Raji (cell line): ENCODE measurements around the gene E2F6.

ENCODE experiments used
- POLR2A ChIP-seq: IDR thresholded peaks from 2 replicates; pipeline ENCODE4 v1.6.1; 2011; ENCODE audit warnings: low read depth, low read length, control low read depth; ENCODE audit not compliant: insufficient read depth

The E2F6 gene

GRCh38 chr2:11481426-11481788, 15.4 kb upstream of the E2F6 start:
- no peak for TF ChIP-seq POLR2A

DNA sequence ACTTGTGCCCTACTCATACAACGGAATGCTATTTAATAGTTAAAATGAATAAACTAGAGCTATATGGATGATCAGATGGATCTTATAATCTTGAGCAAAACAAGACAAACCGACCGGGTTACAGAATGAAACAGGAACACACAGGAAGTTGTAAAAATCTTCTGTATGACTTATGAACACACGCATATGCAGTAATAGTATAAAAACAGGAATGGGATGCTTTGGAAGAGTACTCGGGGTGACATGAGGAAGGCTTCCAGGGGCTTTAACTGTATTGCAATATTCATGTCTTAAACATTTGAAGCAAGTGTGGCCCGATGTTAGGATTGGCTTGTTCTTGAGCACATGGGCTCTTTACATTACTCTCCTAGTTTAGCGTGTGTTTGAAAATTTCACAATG, 14.9 kb upstream of the E2F6 start:
- no peak for TF ChIP-seq POLR2A

DNA sequence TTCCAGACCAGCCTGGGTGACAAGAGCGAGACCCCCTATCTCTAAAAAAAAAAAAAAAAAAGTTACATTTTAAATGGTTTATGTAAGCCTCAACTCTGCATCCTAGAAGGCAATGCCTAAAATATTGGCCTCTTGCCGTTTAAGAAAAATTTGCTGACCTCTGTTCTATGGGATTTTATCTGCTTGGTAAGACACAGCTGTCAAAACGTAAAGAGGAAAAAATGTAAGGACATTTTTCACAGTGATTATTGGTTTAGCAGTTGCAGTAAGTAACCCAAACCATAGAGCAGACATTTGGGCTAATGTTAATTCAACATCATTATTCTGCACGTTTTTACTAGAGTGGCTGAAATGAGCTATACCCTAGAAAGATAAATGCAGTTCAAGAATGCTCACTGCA, 14.4 kb upstream of the E2F6 start:
- no peak for TF ChIP-seq POLR2A

- no peak for TF ChIP-seq POLR2A
Observed at GRCh38 chr2:11478899-11479605, 13.1 kb upstream of the E2F6 start.

DNA sequence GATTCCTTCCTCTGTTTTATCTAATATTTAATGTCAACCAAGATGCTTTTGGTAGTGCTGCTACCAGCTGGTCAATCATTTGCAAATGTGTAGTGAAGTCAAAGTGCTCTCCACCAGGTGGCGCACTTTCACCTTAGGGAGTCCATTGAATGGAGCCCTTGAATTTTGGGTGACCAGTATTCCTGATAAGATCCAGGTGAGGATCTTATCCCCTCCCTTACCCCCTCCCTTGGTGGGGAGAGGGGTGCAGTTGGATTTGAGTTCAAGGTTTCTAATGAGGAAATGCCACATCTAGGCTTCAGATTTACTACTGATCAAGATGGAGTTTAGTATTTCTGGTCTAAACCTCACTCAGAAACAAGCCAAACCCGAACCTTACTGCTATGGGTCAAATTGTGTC, 12.0 kb upstream of the E2F6 start:
- TF ChIP-seq POLR2A = no peak

GRCh38 chr2:11473659-11474433, 7.9 kb upstream of the E2F6 start:
- no peak for TF ChIP-seq POLR2A

GRCh38 chr2:11467749-11468148, 1.8 kb upstream of the E2F6 start:
- TF ChIP-seq POLR2A = no peak

- TF ChIP-seq POLR2A = no peak
Observed at GRCh38 chr2:11467129-11467649, 1.2 kb upstream of the E2F6 start.

GRCh38 chr2:11466307-11467128, 557 bp upstream of the E2F6 start:
- TF ChIP-seq POLR2A = no peak

- no peak for TF ChIP-seq POLR2A
Observed at GRCh38 chr2:11465110-11465484, 864 bp downstream of the E2F6 start.

- no peak for TF ChIP-seq POLR2A
Observed at GRCh38 chr2:11459816-11460215, 6.1 kb downstream of the E2F6 start.

GRCh38 chr2:11458753-11459152, 7.2 kb downstream of the E2F6 start:
- TF ChIP-seq POLR2A = no peak

DNA sequence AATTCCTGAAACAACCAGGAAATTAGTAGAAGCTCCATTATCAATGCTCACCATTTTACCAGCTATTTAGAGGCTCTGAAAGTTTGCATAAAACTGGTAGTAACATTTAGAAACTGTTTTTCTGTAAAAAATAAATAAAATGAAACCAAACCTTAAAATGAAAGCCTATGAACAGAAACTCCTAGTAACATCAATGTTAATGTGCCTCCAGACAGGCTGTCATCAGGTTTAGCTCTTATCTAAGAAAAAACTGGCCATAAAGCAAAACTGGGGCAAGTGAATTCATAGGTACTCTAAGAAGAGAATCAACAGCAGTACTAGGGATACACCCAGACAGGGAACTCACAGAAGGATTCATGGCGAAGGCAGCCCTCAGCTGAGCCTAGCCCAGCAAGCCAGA, 8.0 kb downstream of the E2F6 start:
- TF ChIP-seq POLR2A = no peak

DNA sequence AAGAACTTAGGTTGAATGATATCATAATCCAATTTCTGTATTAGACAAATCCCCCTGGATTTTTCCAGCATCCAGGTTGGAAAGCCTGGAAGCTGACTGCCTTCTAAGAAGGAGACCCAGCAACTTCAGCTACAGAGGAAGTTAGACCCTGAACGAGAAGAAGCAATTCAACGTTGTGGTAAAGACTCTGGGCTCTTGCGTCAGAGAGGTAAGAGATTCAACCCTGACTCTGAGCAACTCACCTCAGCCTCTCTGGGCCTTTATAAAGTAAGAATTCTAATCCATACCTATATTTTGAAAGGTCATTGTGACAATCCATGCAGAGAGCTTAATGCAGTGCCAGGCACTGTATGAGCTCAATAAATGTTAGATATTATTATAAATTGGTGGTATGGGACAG, 9.7 kb downstream of the E2F6 start:
- TF ChIP-seq POLR2A = no peak

GRCh38 chr2:11454824-11455223, 11.1 kb downstream of the E2F6 start:
- no peak for TF ChIP-seq POLR2A

GRCh38 chr2:11450791-11451190, 15.2 kb downstream of the E2F6 start:
- TF ChIP-seq POLR2A = no peak
